ENCODE data around the gene ZFP92. TPM values are rescaled to one million over a fixed set of nuclear protein-coding genes. Genes with fewer than 3 reads are reported as not detected.

Gene ZFP92
- total RNA-seq, 1 donor from 2014 or later: 2.5 TPM

- intact Hi-C loops (cut with micrococcal nuclease): no loop called here
Observed at GRCh38 chrX:153450949-153451277, 39.6 kb downstream of the ZFP92 start.

- intact Hi-C loops (cut with micrococcal nuclease): no loop called here
Observed at GRCh38 chrX:153454901-153455550, 43.8 kb downstream of the ZFP92 start.

GRCh38 chrX:153455571-153455970 is 44.3 kb downstream of the ZFP92 start:
- intact Hi-C loops (cut with micrococcal nuclease): no loop called here

- intact Hi-C loops (cut with micrococcal nuclease): no loop called here
Observed at GRCh38 chrX:153456161-153456560, 44.9 kb downstream of the ZFP92 start.

- intact Hi-C loops (cut with micrococcal nuclease): no loop called here
Observed at GRCh38 chrX:153456704-153457103, 45.4 kb downstream of the ZFP92 start.

- intact Hi-C loops (cut with micrococcal nuclease): no loop called here
Observed at GRCh38 chrX:153457136-153457825, 46.0 kb downstream of the ZFP92 start.

- intact Hi-C loops (cut with micrococcal nuclease): no loop called here
Observed at GRCh38 chrX:153457827-153458466, 46.7 kb downstream of the ZFP92 start.

- intact Hi-C loops (cut with micrococcal nuclease): no loop called here
Observed at GRCh38 chrX:153458476-153458875, 47.2 kb downstream of the ZFP92 start.

GRCh38 chrX:153459986-153460385 is 48.7 kb downstream of the ZFP92 start:
- intact Hi-C loops (cut with micrococcal nuclease): loop anchor here (1.0 kb wide), 1 partner anchor 47 kb away; no protein-coding TSS in a partner anchor

- intact Hi-C loops (cut with micrococcal nuclease): loop anchor here (1.0 kb wide), 1 partner anchor 46 kb away; no protein-coding TSS in a partner anchor
Observed at GRCh38 chrX:153460826-153461225, 49.6 kb downstream of the ZFP92 start.

Other genes with a start within 250 kb of the ZFP92 start
- gene MAGEA1, start 232.2 kb upstream of the ZFP92 start, total RNA-seq: not detected in 2 replicates
- not detected in 2 replicates for gene PNMA6F, start 89.7 kb upstream of the ZFP92 start, total RNA-seq
- 23.5 and 24.3 TPM in 2 replicates for gene ZNF275, start 77.3 kb upstream of the ZFP92 start, total RNA-seq
- gene PNMA6E, start 10.1 kb upstream of the ZFP92 start, total RNA-seq: not detected in 2 replicates
- 2.3 and 2.4 TPM in 2 replicates for gene TREX2, start 34.6 kb downstream of the ZFP92 start, total RNA-seq
- gene HAUS7, start 59.1 kb downstream of the ZFP92 start, total RNA-seq: 41.9 and 42.1 TPM in 2 replicates
- gene BGN, start 83.5 kb downstream of the ZFP92 start, total RNA-seq: not detected in 2 replicates
- 0.07 and 0.12 TPM in 2 replicates for gene ATP2B3, start 106.2 kb downstream of the ZFP92 start, total RNA-seq
- gene CCNQ, start 187.7 kb downstream of the ZFP92 start, total RNA-seq: 22.7 and 23.3 TPM in 2 replicates
- gene DUSP9, start 235.7 kb downstream of the ZFP92 start, total RNA-seq: not detected in 2 replicates

All from T-helper 1 cell treated with Interleukin-12 subunit alpha and Interleukin-12 subunit beta and Interleukin-4 antibody, amounts not matched to agents 30 ng/mL and 1 ng/mL, for 36 hours (primary cell).